ENCODE data around the gene HGS. TPM values are rescaled to one million over a fixed set of nuclear protein-coding genes. Genes with fewer than 3 reads are reported as not detected.
A peak's percentile ranks its signal among the peaks of the same experiment; 100 is the strongest.

Gene HGS, protein sequence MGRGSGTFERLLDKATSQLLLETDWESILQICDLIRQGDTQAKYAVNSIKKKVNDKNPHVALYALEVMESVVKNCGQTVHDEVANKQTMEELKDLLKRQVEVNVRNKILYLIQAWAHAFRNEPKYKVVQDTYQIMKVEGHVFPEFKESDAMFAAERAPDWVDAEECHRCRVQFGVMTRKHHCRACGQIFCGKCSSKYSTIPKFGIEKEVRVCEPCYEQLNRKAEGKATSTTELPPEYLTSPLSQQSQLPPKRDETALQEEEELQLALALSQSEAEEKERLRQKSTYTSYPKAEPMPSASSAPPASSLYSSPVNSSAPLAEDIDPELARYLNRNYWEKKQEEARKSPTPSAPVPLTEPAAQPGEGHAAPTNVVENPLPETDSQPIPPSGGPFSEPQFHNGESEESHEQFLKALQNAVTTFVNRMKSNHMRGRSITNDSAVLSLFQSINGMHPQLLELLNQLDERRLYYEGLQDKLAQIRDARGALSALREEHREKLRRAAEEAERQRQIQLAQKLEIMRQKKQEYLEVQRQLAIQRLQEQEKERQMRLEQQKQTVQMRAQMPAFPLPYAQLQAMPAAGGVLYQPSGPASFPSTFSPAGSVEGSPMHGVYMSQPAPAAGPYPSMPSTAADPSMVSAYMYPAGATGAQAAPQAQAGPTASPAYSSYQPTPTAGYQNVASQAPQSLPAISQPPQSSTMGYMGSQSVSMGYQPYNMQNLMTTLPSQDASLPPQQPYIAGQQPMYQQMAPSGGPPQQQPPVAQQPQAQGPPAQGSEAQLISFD
- total RNA-seq (2014; rRNA removed; shearing (Covaris generic)), result 119 and 133 TPM in 2 replicates

GRCh38 chr17:81683584-81684441 lies at the start of gene HGS, which contains the start of gene ARL16:
HGS (plus strand) TSS chr17:81684011; CDS start chr17:81684067, 56 bp downstream.
ARL16 (minus strand) TSS chr17:81683797; CDS start chr17:81683753, 44 bp downstream.
- peak within 1 kb of the TSS; percentile 97 for H3K4me3 ChIP-seq (ENCODE audit: insufficient read depth, low read depth, low read length)
- peak; percentile 100 for DNase-seq
- peaks cover 19% of the 10 kb centered on the region for H3K36me3 ChIP-seq (replicated peaks; ENCODE audit: control insufficient read depth, insufficient read depth, low read length)
- H3K27me3 ChIP-seq (ENCODE audit: control insufficient read depth, insufficient read depth, low read length), result no peaks in the 10 kb centered on the region

- Histone ChIP-seq H3K27me3 (ENCODE audit: control insufficient read depth, insufficient read depth, low read length) (no peaks in the 10 kb centered on the region), H3K36me3 (replicated peaks; ENCODE audit: control insufficient read depth, insufficient read depth, low read length) (peaks cover 1% of the 10 kb centered on the region; the same call in 1 of the 2 replicates), H3K4me3 (ENCODE audit: insufficient read depth, low read depth, low read length) (no peak overlapping the region)
- no peak for DNase-seq
Measured at GRCh38 chr17:81635431-81635830, 48.4 kb upstream of the HGS start.

- no peaks in the 10 kb centered on the region for H3K27me3 ChIP-seq (ENCODE audit: control insufficient read depth, insufficient read depth, low read length)
- H3K36me3 ChIP-seq (replicated peaks; ENCODE audit: control insufficient read depth, insufficient read depth, low read length), result peaks cover 1% of the 10 kb centered on the region; the same call in 1 of the 2 replicates
- peak overlapping the region; percentile 94 for H3K4me3 ChIP-seq (ENCODE audit: insufficient read depth, low read depth, low read length)
- DNase-seq, result no peak
Measured at GRCh38 chr17:81635973-81636504, 47.8 kb upstream of the HGS start.

DNA sequence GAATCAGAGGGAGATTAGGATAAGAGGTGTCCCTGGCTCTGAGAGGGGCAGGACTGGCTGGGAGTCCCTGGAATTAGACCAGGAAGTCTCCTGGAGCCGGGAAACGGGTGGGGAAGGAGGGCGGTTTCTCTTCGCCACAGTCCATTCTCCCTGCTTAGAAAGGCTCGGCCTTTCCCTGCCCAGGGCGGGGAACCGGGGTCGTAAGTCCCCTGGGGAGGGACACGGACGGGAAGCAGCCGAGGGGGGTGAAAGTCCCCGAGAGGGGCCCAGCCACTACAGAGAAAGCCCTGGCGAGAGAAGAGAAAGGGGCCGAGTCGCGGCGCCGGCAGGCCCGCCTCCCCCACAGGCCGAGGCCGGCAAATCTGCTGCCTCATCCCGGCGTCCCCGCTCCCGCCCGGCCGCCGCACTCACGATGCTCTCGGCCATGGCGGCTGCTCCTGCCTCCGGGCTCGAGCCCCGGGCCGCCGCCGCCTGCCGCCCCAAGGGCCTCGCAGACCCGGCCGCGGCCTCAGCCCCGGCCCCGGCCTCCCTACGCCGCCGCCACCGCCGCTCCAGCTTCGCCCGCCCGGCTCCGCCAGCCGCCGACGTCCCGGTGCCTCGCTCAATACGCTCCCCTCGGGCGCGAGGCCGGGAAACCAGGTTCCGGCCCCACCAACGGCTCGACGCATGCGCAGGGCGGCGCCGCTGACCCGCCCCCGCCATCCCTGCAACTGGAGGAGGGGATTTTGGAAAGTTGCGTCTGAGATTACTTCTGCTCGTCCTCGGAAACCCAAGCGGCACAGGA lies 47.1 kb upstream of the HGS start, which contains the start of the genes NPLOC4 and TSPAN10:
NPLOC4 (minus strand) TSS at position 608 of the 784 bp plus-strand sequence; CDS start at position 426, 182 bp downstream.
TSPAN10 (plus strand) TSS at position 692 of the 784 bp plus-strand sequence. CDS start 5,217 bp downstream, outside the sequence.
- no peaks in the 10 kb centered on the region; the same call in 1 of the 2 replicates for H3K36me3 ChIP-seq (replicated peaks; ENCODE audit: control insufficient read depth, insufficient read depth, low read length)
- peak within 1 kb of the TSS; percentile 94 for H3K4me3 ChIP-seq (ENCODE audit: insufficient read depth, low read depth, low read length)
- H3K27me3 ChIP-seq (ENCODE audit: control insufficient read depth, insufficient read depth, low read length), result no peaks in the 10 kb centered on the region
- DNase-seq, result peak; percentile 99

- Histone ChIP-seq H3K4me3 (ENCODE audit: insufficient read depth, low read depth, low read length) (no peak overlapping the region), H3K36me3 (replicated peaks; ENCODE audit: control insufficient read depth, insufficient read depth, low read length) (no peaks in the 10 kb centered on the region; the same call in 1 of the 2 replicates), H3K27me3 (ENCODE audit: control insufficient read depth, insufficient read depth, low read length) (no peaks in the 10 kb centered on the region)
- no peak for DNase-seq
Measured at GRCh38 chr17:81638683-81639082, 45.1 kb upstream of the HGS start.

GRCh38 chr17:81640011-81640410 lies 43.8 kb upstream of the HGS start:
- Histone ChIP-seq H3K4me3 (ENCODE audit: insufficient read depth, low read depth, low read length) (no peak overlapping the region), H3K27me3 (ENCODE audit: control insufficient read depth, insufficient read depth, low read length) (no peaks in the 10 kb centered on the region), H3K36me3 (replicated peaks; ENCODE audit: control insufficient read depth, insufficient read depth, low read length) (no peaks in the 10 kb centered on the region; the same call in 1 of the 2 replicates)
- no peak for DNase-seq

GRCh38 chr17:81641825-81642489 lies 41.9 kb upstream of the HGS start:
- Histone ChIP-seq H3K4me3 (ENCODE audit: insufficient read depth, low read depth, low read length) (no peak overlapping the region), H3K27me3 (ENCODE audit: control insufficient read depth, insufficient read depth, low read length) (peaks cover 1% of the 10 kb centered on the region)
- DNase-seq, result peak; percentile 68

DNA sequence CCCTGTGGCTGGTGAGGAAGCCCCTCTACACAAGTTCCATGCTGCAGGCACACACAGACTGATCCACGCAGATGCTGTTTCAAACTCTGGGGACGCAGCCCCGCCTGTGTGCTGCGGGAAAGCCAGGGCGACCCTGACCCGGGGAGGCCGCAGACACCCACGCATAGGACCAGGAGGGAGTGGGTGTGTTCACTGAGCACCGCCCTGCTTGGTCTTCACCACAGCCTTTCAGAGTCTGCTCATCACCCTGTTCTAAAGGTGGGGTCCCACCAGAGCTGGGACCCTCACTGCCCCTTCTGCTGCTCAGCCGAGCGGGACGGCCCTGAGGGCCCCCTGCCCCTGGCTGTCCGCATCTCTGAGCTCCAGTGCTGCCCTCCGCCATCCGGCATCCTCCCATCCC lies 39.3 kb upstream of the HGS start:
- Histone ChIP-seq H3K27me3 (ENCODE audit: control insufficient read depth, insufficient read depth, low read length) (peaks cover 20% of the 10 kb centered on the region), H3K36me3 (replicated peaks; ENCODE audit: control insufficient read depth, insufficient read depth, low read length) (no peaks in the 10 kb centered on the region), H3K4me3 (ENCODE audit: insufficient read depth, low read depth, low read length) (no peak overlapping the region)
- DNase-seq, result peak; percentile 59

More at GRCh38 chr17:81641825-81642489, 41.9 kb upstream of the HGS start:
- H3K36me3 ChIP-seq (replicated peaks; ENCODE audit: control insufficient read depth, insufficient read depth, low read length), result no peaks in the 10 kb centered on the region

GRCh38 chr17:81644976-81645952 lies 38.5 kb upstream of the HGS start:
- peak; percentile 57 for DNase-seq
- Histone ChIP-seq H3K36me3 (replicated peaks; ENCODE audit: control insufficient read depth, insufficient read depth, low read length) (no peaks in the 10 kb centered on the region), H3K27me3 (ENCODE audit: control insufficient read depth, insufficient read depth, low read length) (peaks cover 20% of the 10 kb centered on the region), H3K4me3 (ENCODE audit: insufficient read depth, low read depth, low read length) (no peak overlapping the region)

DNA sequence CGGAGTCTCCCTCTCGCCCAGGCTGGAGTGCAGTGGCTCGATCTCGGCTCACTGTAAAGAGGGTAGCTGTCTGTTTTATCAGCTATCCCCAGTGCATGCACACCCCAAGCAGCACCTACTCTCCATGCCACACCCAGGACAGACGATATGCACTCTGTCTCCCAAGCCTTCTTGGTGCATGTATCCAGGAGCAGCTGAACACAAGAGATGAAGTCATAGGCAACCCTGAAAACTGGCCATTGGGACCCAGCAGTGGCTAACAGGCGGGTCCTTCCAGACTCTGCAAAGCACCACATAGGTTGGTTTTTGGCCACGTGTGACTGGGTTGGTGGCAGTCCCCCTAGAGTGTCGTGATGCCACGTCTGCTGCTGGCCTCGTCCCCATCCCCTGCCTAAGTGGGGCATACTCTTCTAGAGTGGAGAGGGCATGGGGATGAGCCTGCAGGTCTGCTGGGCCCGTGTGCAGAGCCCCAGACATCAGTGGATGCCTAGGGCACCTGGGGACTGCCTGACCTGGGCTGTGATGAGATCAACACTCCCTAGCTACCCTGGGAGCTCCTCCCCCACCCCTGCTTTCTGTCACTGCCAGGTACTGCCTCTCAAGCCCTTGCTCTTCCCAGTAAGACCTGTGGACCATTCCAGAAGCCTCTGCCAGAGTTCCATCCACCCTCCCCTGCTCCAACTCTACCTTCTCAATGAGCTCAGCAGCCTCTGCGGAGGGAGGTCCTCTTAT lies 36.8 kb upstream of the HGS start:
- DNase-seq, result peak; percentile 64
- Histone ChIP-seq H3K4me3 (ENCODE audit: insufficient read depth, low read depth, low read length) (no peak overlapping the region; the same call in 1 of the 2 replicates), H3K36me3 (replicated peaks; ENCODE audit: control insufficient read depth, insufficient read depth, low read length) (no peaks in the 10 kb centered on the region), H3K27me3 (ENCODE audit: control insufficient read depth, insufficient read depth, low read length) (peaks cover 20% of the 10 kb centered on the region)

GRCh38 chr17:81647640-81648012 lies 36.2 kb upstream of the HGS start:
- Histone ChIP-seq H3K4me3 (ENCODE audit: insufficient read depth, low read depth, low read length) (peak overlapping the region; percentile 31; the same call in 1 of the 2 replicates), H3K27me3 (ENCODE audit: control insufficient read depth, insufficient read depth, low read length) (peaks cover 20% of the 10 kb centered on the region), H3K36me3 (replicated peaks; ENCODE audit: control insufficient read depth, insufficient read depth, low read length) (no peaks in the 10 kb centered on the region)
- no peak for DNase-seq
